HEK293 (cell line): ENCODE measurements around the gene SSBP3.

Experiments used
- CTCF ChIA-PET: fragments of 350-600 bp; formaldehyde crosslinking; extraction: SDS; loops from one replicate; lab custom pipeline; 2021; ENCODE audit warnings: antibody characterized with exemption; lab: Yijun Ruan, JAX
- POLR2A ChIA-PET: fragments of 300-600 bp; formaldehyde crosslinking; extraction: SDS; loops from one replicate; lab custom pipeline; 2020; ENCODE audit warnings: antibody characterized with exemption, inconsistent platforms; lab: Yijun Ruan, JAX
- H3K27ac ChIP-seq: fragments of 200-500 bp; sonication (Bioruptor generic); 2 replicates; pipeline ENCODE4 v1.5.1; 2014; ENCODE audit warnings: low read depth, low read length, control low read depth, inconsistent platforms; ENCODE audit errors: extremely low read depth
- H3K36me3 ChIP-seq, 2 experiments: fragments of 200-500 bp in 1 of 2; sonication (Bioruptor generic) in 1 of 2; 1 replicate in 1 of 2; 2 replicates in 1 of 2; pipeline ENCODE4 v1.5.1; 2014 to 2017; ENCODE audit warnings: inconsistent platforms in 2 of 2, low read length in 2 of 2; ENCODE audit not compliant: control insufficient read depth in 2 of 2, insufficient read depth in 1 of 2
- H3K4me1 ChIP-seq: fragments of 200-500 bp; sonication (Bioruptor generic); 2 replicates; pipeline ENCODE4 v1.5.1; 2014; ENCODE audit warnings: mild to moderate bottlenecking, low read length, inconsistent platforms; ENCODE audit not compliant: control insufficient read depth, insufficient read depth
- H3K4me3 ChIP-seq: 2 replicates; pipeline ENCODE4 v1.5.1; 2011; ENCODE audit warnings: low read depth, mild to moderate bottlenecking, control low read depth, low read length, moderate library complexity
- H3K9me3 ChIP-seq: fragments of 200-500 bp; sonication (Bioruptor generic); 2 replicates; pipeline ENCODE4 v1.5.1; 2014; ENCODE audit warnings: low read depth, low read length, inconsistent platforms; ENCODE audit not compliant: control insufficient read depth, insufficient read depth
- PRDM2 ChIP-seq: fragments of 450-650 bp; formaldehyde crosslinking; IDR thresholded peaks from 2 replicates; pipeline ENCODE4 v1.5.1; 2016; ENCODE audit warnings: missing biosample characterization, missing genetic modification characterization, borderline replicate concordance
- SCRT1 ChIP-seq: fragments of 450-650 bp; formaldehyde crosslinking; IDR thresholded peaks from 2 replicates; pipeline ENCODE4 v1.5.1; 2016; ENCODE audit warnings: missing biosample characterization, missing genetic modification characterization, borderline replicate concordance
- TSHZ1 ChIP-seq: fragments of 450-650 bp; formaldehyde crosslinking; IDR thresholded peaks from 2 replicates; pipeline ENCODE4 v1.5.1; 2016; ENCODE audit warnings: missing biosample characterization, missing genetic modification characterization, borderline replicate concordance
- ZNF114 ChIP-seq: fragments of 450-650 bp; formaldehyde crosslinking; IDR thresholded peaks from 2 replicates; pipeline ENCODE4 v1.5.0; 2017; ENCODE audit warnings: missing biosample characterization, missing genetic modification characterization
- ZNF16 ChIP-seq: fragments of 450-650 bp; formaldehyde crosslinking; IDR thresholded peaks from 2 replicates; pipeline ENCODE4 v1.5.1; 2016; ENCODE audit warnings: low read depth, missing biosample characterization, missing genetic modification characterization
- ZNF280D ChIP-seq: fragments of 450-650 bp; formaldehyde crosslinking; IDR thresholded peaks from 2 replicates; pipeline ENCODE4 v1.5.1; 2016; ENCODE audit warnings: missing biosample characterization, missing genetic modification characterization
- ZNF341 ChIP-seq: fragments of 450-650 bp; formaldehyde crosslinking; IDR thresholded peaks from 2 replicates; pipeline ENCODE4; 2016; ENCODE audit warnings: low read depth, missing biosample characterization, missing genetic modification characterization
- ZNF391 ChIP-seq: fragments of 450-650 bp; formaldehyde crosslinking; IDR thresholded peaks from 2 replicates; pipeline ENCODE4 v1.5.1; 2016; ENCODE audit warnings: low read depth, missing biosample characterization, missing genetic modification characterization, borderline replicate concordance
- ZNF692 ChIP-seq: fragments of 450-650 bp; formaldehyde crosslinking; IDR thresholded peaks from 2 replicates; pipeline ENCODE4 v1.5.1; 2016; ENCODE audit warnings: missing biosample characterization, missing genetic modification characterization
- TF ChIP-seq, protein P1 (sequence below): sonication (generic); formaldehyde crosslinking; IDR thresholded peaks from 2 replicates; pipeline ENCODE4 v1.8.1; 2022; ENCODE audit warnings: mild to moderate bottlenecking, moderate library complexity, missing genetic modification reagents
- TF ChIP-seq, protein P2 (sequence below): fragments of 450-650 bp; IDR thresholded peaks from 2 replicates; pipeline ENCODE4 v1.5.1; 2018; ENCODE audit warnings: missing biosample characterization, mild to moderate bottlenecking, missing genetic modification characterization

SSBP3 gene

DNA sequence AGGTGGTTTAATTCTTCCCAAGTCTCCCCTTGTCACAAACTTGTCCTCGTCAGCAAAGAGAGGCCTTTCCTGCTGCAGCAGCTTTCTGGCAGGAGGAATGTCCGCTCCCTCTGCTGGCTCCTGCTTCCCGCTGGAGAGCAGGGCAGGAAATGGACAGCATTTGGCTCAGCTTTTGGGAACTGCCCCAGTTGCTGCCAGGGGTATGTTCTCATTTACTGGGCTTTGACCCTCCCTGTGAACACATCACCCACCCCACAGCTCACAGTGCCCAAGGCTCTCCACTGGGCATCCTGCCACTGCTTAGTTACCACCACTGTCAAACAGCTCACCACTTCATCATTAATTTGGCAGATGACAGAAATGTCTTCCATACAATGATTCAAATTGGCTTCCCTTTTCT lies 130.8 kb downstream of the SSBP3 start (continued):
- TF ChIP-seq PRDM2 (tag by site-specific recombination) (no peak), ZNF692 (tag by site-specific recombination) (no peak)
- TF ChIP-seq, protein P1, sequence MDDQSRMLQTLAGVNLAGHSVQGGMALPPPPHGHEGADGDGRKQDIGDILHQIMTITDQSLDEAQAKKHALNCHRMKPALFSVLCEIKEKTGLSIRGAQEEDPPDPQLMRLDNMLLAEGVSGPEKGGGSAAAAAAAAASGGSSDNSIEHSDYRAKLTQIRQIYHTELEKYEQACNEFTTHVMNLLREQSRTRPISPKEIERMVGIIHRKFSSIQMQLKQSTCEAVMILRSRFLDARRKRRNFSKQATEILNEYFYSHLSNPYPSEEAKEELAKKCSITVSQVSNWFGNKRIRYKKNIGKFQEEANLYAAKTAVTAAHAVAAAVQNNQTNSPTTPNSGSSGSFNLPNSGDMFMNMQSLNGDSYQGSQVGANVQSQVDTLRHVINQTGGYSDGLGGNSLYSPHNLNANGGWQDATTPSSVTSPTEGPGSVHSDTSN (CRISPR knock-in tag), result no peak
- TF ChIP-seq, all 188 proteins: peak for 0

DNA sequence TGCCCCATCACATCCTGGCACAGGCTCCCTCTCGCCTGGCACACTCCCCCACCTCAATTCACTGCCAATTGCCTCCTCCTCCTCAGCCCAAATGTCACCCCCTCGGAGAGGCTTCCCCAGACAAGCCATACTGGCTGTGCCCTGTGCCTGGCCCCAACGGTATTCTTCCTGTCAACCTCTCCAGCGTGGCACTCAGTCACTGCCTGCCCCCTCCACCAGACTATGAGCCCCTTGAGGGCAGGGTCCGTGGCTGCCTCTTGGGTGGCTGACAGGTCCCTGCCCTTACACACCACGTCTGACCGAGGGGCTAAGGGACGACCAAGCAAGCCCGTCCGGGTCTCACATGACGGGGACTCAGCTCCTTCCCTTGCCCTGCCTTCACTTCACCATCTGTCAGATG lies 131.3 kb downstream of the SSBP3 start:
- ChIA-PET CTCF (interaction anchor here (0.6 kb wide), 1 partner anchor 12 kb away, joined by 3 read pairs; no protein-coding TSS in a partner anchor), POLR2A (no interaction called here)
- Histone ChIP-seq H3K36me3 (peaks cover 0 to 23% of the 10 kb centered on the region in 2 experiments; a peak in 1 of 3 replicates), H3K9me3 (no peaks in the 10 kb centered on the region), H3K4me1 (no peaks in the 10 kb centered on the region), H3K27ac (no peak overlapping the region), H3K4me3 (no peak overlapping the region)
- TF ChIP-seq ZNF391 (tag by site-specific recombination), result no peak
- no peak for TF ChIP-seq ZNF341 (tag by site-specific recombination)
- TF ChIP-seq PRDM2 (tag by site-specific recombination), result no peak
- no peak for TF ChIP-seq TSHZ1 (tag by site-specific recombination)
- TF ChIP-seq ZNF16 (tag by site-specific recombination), result no peak
- TF ChIP-seq ZNF280D (tag by site-specific recombination), result no peak
- no peak for TF ChIP-seq SCRT1 (tag by site-specific recombination)
- TF ChIP-seq, protein P2, sequence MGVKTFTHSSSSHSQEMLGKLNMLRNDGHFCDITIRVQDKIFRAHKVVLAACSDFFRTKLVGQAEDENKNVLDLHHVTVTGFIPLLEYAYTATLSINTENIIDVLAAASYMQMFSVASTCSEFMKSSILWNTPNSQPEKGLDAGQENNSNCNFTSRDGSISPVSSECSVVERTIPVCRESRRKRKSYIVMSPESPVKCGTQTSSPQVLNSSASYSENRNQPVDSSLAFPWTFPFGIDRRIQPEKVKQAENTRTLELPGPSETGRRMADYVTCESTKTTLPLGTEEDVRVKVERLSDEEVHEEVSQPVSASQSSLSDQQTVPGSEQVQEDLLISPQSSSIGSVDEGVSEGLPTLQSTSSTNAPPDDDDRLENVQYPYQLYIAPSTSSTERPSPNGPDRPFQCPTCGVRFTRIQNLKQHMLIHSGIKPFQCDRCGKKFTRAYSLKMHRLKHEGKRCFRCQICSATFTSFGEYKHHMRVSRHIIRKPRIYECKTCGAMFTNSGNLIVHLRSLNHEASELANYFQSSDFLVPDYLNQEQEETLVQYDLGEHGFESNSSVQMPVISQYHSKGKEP (tag by site-specific recombination), result no peak
- TF ChIP-seq ZNF114, result no peak
